Panc1 (cell line): ENCODE results near the gene LRRC47. TPM values are rescaled to one million over a fixed set of nuclear protein-coding genes. Genes with fewer than 3 reads are reported as not detected.

ENCODE experiments used
- ATAC-seq: fragments of 200-7000 bp; cut with Tn5 transposase; 2 replicates; pipeline ENCODE4 v1.9.1; 2020; ENCODE audit warnings: mild to moderate bottlenecking, moderate library complexity
- BruUV-seq: library from RNA; stranded (reverse); fragments of 400-500 nt; replicated peaks from 2 replicates; lab custom pipeline; 2021; lab: Mats Ljungman, UMichigan
- CTCF ChIA-PET: fragments of 300-600 bp; sonication (Branson Sonifier 250); formaldehyde crosslinking; loops from one replicate; lab custom pipeline; 2022; ENCODE audit warnings: antibody characterized with exemption; lab: Charles Lee
- POLR2A ChIA-PET: fragments of 300-600 bp; sonication (Branson Sonifier 250); formaldehyde crosslinking; loops from one replicate; lab custom pipeline; 2022; ENCODE audit warnings: antibody characterized with exemption; lab: Charles Lee
- DNase-seq: peaks from one replicate; pipeline ENCODE4 v3.0.0-alpha.2; 2010; ENCODE audit warnings: low read depth, low spot score
- H3K27ac ChIP-seq: 2 replicates; pipeline ENCODE4 v1.5.1; 2011; ENCODE audit warnings: mild to moderate bottlenecking, low read length, inconsistent platforms
- H3K27me3 ChIP-seq: fragments of 200-500 bp; sonication (Bioruptor generic); 2 replicates; pipeline ENCODE4 v1.6.0; 2014; ENCODE audit warnings: low read length, inconsistent platforms; ENCODE audit not compliant: control insufficient read depth, insufficient read depth
- H3K36me3 ChIP-seq: fragments of 200-500 bp; sonication (Bioruptor generic); 2 replicates; pipeline ENCODE4 v1.5.1; 2014; ENCODE audit warnings: inconsistent platforms, mild to moderate bottlenecking, low read length, moderate library complexity; ENCODE audit not compliant: control insufficient read depth, insufficient read depth
- H3K4me1 ChIP-seq: 2 replicates; pipeline ENCODE4 v1.5.1; 2011; ENCODE audit warnings: inconsistent platforms, mild to moderate bottlenecking, low read length, moderate library complexity; ENCODE audit not compliant: control insufficient read depth, insufficient read depth
- H3K4me3 ChIP-seq, 2 experiments: 2 replicates each; pipeline ENCODE4 v1.5.1; 2011 to 2012; ENCODE audit warnings: low read depth in 2 of 2, low read length in 2 of 2, mild to moderate bottlenecking in 2 of 2, inconsistent platforms in 1 of 2, moderate library complexity in 1 of 2
- H3K9me3 ChIP-seq: fragments of 200-500 bp; sonication (Bioruptor generic); 2 replicates; pipeline ENCODE4 v1.5.1; 2014; ENCODE audit warnings: low read depth, mild to moderate bottlenecking, inconsistent platforms, low read length, moderate library complexity; ENCODE audit not compliant: control insufficient read depth, insufficient read depth
- CTCF ChIP-seq: fragments of 450-650 bp; IDR thresholded peaks from 2 replicates; pipeline ENCODE4 v1.5.1; 2017; ENCODE audit warnings: mild to moderate bottlenecking
- POLR2AphosphoS5 ChIP-seq: IDR thresholded peaks from 2 replicates; pipeline ENCODE4 v1.6.1; 2012; ENCODE audit warnings: mild to moderate bottlenecking, low read depth, low read length, moderate library complexity
- REST ChIP-seq, 2 experiments: IDR thresholded peaks; 2 replicates each; pipeline ENCODE4 v1.6.1; 2011 to 2012; ENCODE audit warnings: low read depth in 2 of 2, control low read depth in 1 of 2, low read length in 1 of 2, mild to moderate bottlenecking in 1 of 2, moderate library complexity in 1 of 2; ENCODE audit not compliant: insufficient read depth in 1 of 2
- SIN3A ChIP-seq: IDR thresholded peaks from 2 replicates; pipeline ENCODE4 v1.6.1; 2012; ENCODE audit warnings: low read depth, mild to moderate bottlenecking, low read length, moderate library complexity, borderline replicate concordance; ENCODE audit not compliant: insufficient read depth
- TCF7L2 ChIP-seq: IDR thresholded peaks from 2 replicates; pipeline ENCODE4 v1.6.1; 2011; ENCODE audit warnings: mild to moderate bottlenecking, low read depth, low read length, inconsistent platforms
- in situ Hi-C: cut with HindIII; loops from 2 replicates; pipeline ENCODE4 v1.10.0; 2016; ENCODE audit warnings: low sequenced_read_pairs, low pct_unique_long_range_greater_than_20kb
- intact Hi-C: fragments of 100-400 bp; cut with micrococcal nuclease; formaldehyde crosslinking; loops from one replicate; pipeline ENCODE4 v1.10.0; 2022; ENCODE audit not compliant: unreplicated experiment
- total RNA-seq: library from RNA; stranded (reverse); gene quantifications from one replicate; pipeline ENCODE4 v1.2.1, GENCODE V29; 2021; ENCODE audit not compliant: unreplicated experiment

The LRRC47 gene
- total RNA-seq, 1 experiment from 2014 or later = 51.0 TPM

- CTCF ChIA-PET = no interaction called here
- in situ Hi-C loops = no loop called here
- intact Hi-C loops = no loop called here
- peak; percentile 75 for ATAC-seq
- BruUV-seq = no TSS peak
- POLR2A ChIA-PET = no interaction called here
- peak overlapping the region; percentile 48; the same call in 1 of the 2 replicates for H3K27ac ChIP-seq
- peaks cover 46% of the 10 kb centered on the region for H3K4me1 ChIP-seq
- H3K4me3 ChIP-seq = peak overlapping the region; percentile 51 to 54
- no peak for DNase-seq
- no peaks in the 10 kb centered on the region for H3K27me3 ChIP-seq
- TF ChIP-seq POLR2AphosphoS5 (no peak), CTCF (no peak), REST (IDR thresholded peaks at IDR 0.05; ENCODE audit: insufficient read depth in 1 of 2, low read depth in 2 of 2, low read length in 1 of 2) (no peak), TCF7L2 (no peak), SIN3A (no peak)
- H3K9me3 ChIP-seq = no peaks in the 10 kb centered on the region
- H3K36me3 ChIP-seq = no peaks in the 10 kb centered on the region
Measured at GRCh38 chr1:3772027-3772714, 24.1 kb downstream of the LRRC47 start.

GRCh38 chr1:3771108-3772026, 24.9 kb downstream of the LRRC47 start:
- POLR2A ChIA-PET = no interaction called here
- intact Hi-C loops = no loop called here
- in situ Hi-C loops = no loop called here

More at GRCh38 chr1:3771108-3772026, 24.9 kb downstream of the LRRC47 start:
- TF ChIP-seq SIN3A (no peak), REST (IDR thresholded peaks at IDR 0.05; ENCODE audit: insufficient read depth in 1 of 2, low read depth in 2 of 2, low read length in 1 of 2) (no peak), CTCF (no peak), POLR2AphosphoS5 (no peak), TCF7L2 (no peak)
- DNase-seq (no peak), ATAC-seq (no peak)
- H3K4me1 ChIP-seq = peaks cover 38% of the 10 kb centered on the region
- H3K27ac ChIP-seq = peak overlapping the region; percentile 48; the same call in 1 of the 2 replicates
- no peaks in the 10 kb centered on the region for H3K9me3 ChIP-seq
- H3K4me3 ChIP-seq = peak overlapping the region; percentile 51 to 54
- H3K27me3 ChIP-seq = no peaks in the 10 kb centered on the region
- CTCF ChIA-PET = no interaction called here
- no TSS peak for BruUV-seq
- no peaks in the 10 kb centered on the region for H3K36me3 ChIP-seq
